ENCODE results near the gene DIRAS1. TPM values are rescaled to one million over a fixed set of nuclear protein-coding genes. Genes with fewer than 3 reads are reported as not detected.

The DIRAS1 gene
- total RNA-seq, 1 experiment from 2014 or later: 33.7 TPM

DNA sequence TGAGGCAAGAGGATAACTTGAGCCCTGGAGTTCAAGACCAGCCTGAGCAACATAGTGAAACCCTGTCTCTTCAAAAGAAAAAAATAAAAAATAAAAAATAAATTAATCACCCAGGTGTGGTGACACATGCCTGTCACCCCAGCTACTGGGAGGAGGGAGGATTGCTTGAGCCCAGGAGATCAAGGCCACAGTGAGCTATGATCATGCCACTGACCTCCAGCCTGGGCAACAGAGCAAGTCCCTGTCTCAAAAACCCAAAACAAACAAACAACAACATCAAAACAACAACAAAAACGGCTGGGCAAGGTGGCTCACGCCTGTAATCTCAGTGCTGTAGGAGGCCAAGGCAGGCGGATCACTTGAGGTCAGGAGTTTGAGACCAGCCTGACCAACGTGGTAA lies 22.9 kb upstream of the DIRAS1 start:
- Histone ChIP-seq H3K79me2 (ENCODE audit: insufficient read depth, low read length) (peaks cover 6% of the 10 kb centered on the region), H3K4me3 (replicated peaks in 1 of 2; ENCODE audit: low read depth in 1 of 2, low read length in 2 of 2) (no peak overlapping the region), H3K9me2 (ENCODE audit: insufficient read depth) (no peaks in the 10 kb centered on the region), H2AFZ (ENCODE audit: low read depth, low read length, poor library complexity, severe bottlenecking) (no peak overlapping the region), H3K9me3 (ENCODE audit: control insufficient read depth in 1 of 2, insufficient read depth in 1 of 2, low read depth in 1 of 2, low read length in 2 of 2) (no peaks in the 10 kb centered on the region), H3K36me3 (ENCODE audit: control insufficient read depth in 1 of 2, insufficient read depth in 2 of 2, low read length in 2 of 2) (no peaks in the 10 kb centered on the region), H3K27ac (ENCODE audit: low read depth, low read length) (no peak overlapping the region), H3K27me3 (ENCODE audit: insufficient read depth, low read length) (peaks cover 8% of the 10 kb centered on the region), H3K4me1 (ENCODE audit: control insufficient read depth in 1 of 2, insufficient read depth in 2 of 2, low read length in 2 of 2) (peaks cover 0 to 3% of the 10 kb centered on the region in 2 experiments; a peak in 3 of 4 replicates), H4K20me1 (ENCODE audit: insufficient read depth) (no peaks in the 10 kb centered on the region), H3K4me2 (ENCODE audit: low read length) (no peak overlapping the region), H3K9ac (ENCODE audit: low read length) (no peak overlapping the region)
- intact Hi-C loops (cut with micrococcal nuclease): no loop called here
- DNase-seq (ENCODE audit: low read depth, low spot score) (no peak), ATAC-seq (no peak)
- ChIA-PET POLR2A (no interaction called here), RAD21 (ENCODE audit: low non-redundant PET in 1 of 2, low total read pairs in 2 of 2, uncharacterized antibody in 2 of 2, unreplicated experiment in 2 of 2) (no interaction called here), CTCF (no interaction called here)
- TF ChIP-seq SP1 (IDR thresholded peaks at IDR 0.05; ENCODE audit: low read depth) (no peak), ZNF274 (IDR thresholded peaks at IDR 0.05; ENCODE audit: low read depth, low read length) (no peak), SIN3A (IDR thresholded peaks at IDR 0.05; ENCODE audit: low read depth) (no peak), MAX (IDR thresholded peaks at IDR 0.05) (no peak), SRF (IDR thresholded peaks at IDR 0.05; ENCODE audit: low read depth) (no peak), JUND (IDR thresholded peaks at IDR 0.05) (no peak), CEBPB (IDR thresholded peaks at IDR 0.05; ENCODE audit: low read depth) (no peak), EGR1 (IDR thresholded peaks at IDR 0.05; ENCODE audit: low read depth) (no peak), ELF1 (IDR thresholded peaks at IDR 0.05; ENCODE audit: borderline replicate concordance, low read depth) (no peak), ZFX (IDR thresholded peaks at IDR 0.05) (no peak), TCF7L2 (IDR thresholded peaks at IDR 0.05; ENCODE audit: borderline replicate concordance, extremely low read depth, insufficient read depth, insufficient read length) (no peak), POLR2AphosphoS5 (IDR thresholded peaks at IDR 0.05; ENCODE audit: low read depth, low read length) (no peak), FOSL1 (IDR thresholded peaks at IDR 0.05; ENCODE audit: low read depth) (no peak), POLR2A (IDR thresholded peaks at IDR 0.05; ENCODE audit: borderline replicate concordance, extremely low read depth, insufficient read depth, insufficient read length) (no peak), EZH2phosphoT487 (IDR thresholded peaks at IDR 0.05; ENCODE audit: borderline replicate concordance) (no peak), YY1 (IDR thresholded peaks at IDR 0.05; ENCODE audit: extremely low read depth, insufficient replicate concordance, low read depth, low read length) (no peak)
- TF ChIP-seq, protein P1, sequence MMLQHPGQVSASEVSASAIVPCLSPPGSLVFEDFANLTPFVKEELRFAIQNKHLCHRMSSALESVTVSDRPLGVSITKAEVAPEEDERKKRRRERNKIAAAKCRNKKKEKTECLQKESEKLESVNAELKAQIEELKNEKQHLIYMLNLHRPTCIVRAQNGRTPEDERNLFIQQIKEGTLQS (IDR thresholded peaks at IDR 0.05): no peak
- BruUV-seq (replicated peaks): no TSS peak
